T-helper 1 cell treated with Interleukin-12 subunit alpha and Interleukin-12 subunit beta and Interleukin-4 antibody, amounts not matched to agents 30 μg/mL and 1 μg/mL, for 36 hours (primary cell): ENCODE data around the gene THBD.

ENCODE experiments used
- H3K27ac Mint-ChIP-seq: one replicate; pipeline ENCODE4 v1.8.0; 2021; ENCODE audit warnings: mild to moderate bottlenecking, mixed read lengths
- H3K27me3 Mint-ChIP-seq: one replicate; pipeline ENCODE4 v1.8.0; 2021; ENCODE audit warnings: low read depth, mixed read lengths
- H3K36me3 Mint-ChIP-seq: one replicate; pipeline ENCODE4 v1.8.0; 2021; ENCODE audit warnings: low read depth, mixed read lengths
- H3K4me1 Mint-ChIP-seq: one replicate; pipeline ENCODE4 v1.8.0; 2021; ENCODE audit warnings: low read depth, mixed read lengths
- H3K4me3 Mint-ChIP-seq: one replicate; pipeline ENCODE4 v1.8.0; 2021; ENCODE audit warnings: mild to moderate bottlenecking, moderate library complexity, mixed read lengths
- H3K9me3 Mint-ChIP-seq: one replicate; pipeline ENCODE4 v1.8.0; 2021; ENCODE audit warnings: mixed read lengths

The THBD gene

DNA sequence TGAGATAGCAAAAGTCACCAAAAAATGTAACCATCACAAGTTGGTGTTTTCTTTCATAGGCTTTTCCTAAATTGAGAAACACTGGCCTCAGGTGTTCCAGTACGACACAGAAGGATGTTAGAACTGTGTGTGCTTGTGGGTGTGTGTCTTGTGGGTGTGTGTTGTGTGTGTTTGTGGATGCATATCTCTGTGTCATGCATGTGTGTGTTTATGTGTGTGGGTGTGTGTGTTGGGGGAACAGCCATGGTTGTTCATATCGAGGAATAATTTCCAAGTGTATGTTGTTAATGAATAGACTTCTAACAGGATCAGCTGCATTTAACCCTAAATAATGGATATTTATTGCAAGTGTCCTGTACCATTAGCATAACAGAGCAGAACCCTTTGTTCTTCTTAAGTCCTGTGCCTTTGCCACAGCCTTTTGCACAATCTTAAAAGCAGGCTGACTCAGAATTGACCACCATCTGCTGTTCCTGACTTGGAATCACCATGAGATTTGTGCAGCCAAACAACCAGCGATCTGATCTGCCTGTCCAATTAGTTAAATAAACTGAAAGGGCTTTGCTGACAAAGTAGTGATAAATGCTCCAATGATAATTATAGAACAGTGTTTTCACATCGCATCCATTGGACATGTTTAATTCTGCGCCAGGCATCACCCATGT, 29.0 kb upstream of the THBD start:
- Mint-ChIP-seq H3K27me3 (peaks cover 18% of the 10 kb centered on the region), H3K27ac (no peak overlapping the region), H3K9me3 (no peaks in the 10 kb centered on the region), H3K4me3 (no peak overlapping the region), H3K36me3 (no peaks in the 10 kb centered on the region), H3K4me1 (peaks cover 10% of the 10 kb centered on the region)

DNA sequence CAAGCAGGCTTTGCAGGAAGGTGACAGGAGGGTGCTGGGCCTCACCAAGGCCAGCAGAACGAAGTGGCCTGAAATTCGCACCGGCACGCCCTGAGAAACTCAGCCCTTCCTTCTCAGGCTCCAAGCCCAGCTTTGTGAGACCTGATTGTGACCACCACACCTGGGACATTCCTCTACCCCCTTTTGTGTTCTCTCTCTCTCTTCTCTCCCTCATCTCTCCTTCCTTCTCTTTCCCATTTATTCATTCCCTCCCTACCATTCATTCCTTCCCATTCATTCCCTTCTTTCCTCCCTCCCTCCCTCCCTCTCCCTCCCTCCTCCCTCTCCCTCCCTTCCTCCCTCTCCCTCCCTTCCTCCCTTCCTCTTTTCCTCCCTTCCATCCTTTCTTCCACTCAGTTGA, 27.8 kb upstream of the THBD start:
- H3K36me3 Mint-ChIP-seq = no peaks in the 10 kb centered on the region
- H3K27me3 Mint-ChIP-seq = peaks cover 18% of the 10 kb centered on the region
- H3K9me3 Mint-ChIP-seq = no peaks in the 10 kb centered on the region
- no peak overlapping the region for H3K27ac Mint-ChIP-seq
- peaks cover 4% of the 10 kb centered on the region for H3K4me1 Mint-ChIP-seq
- H3K4me3 Mint-ChIP-seq = no peak overlapping the region

DNA sequence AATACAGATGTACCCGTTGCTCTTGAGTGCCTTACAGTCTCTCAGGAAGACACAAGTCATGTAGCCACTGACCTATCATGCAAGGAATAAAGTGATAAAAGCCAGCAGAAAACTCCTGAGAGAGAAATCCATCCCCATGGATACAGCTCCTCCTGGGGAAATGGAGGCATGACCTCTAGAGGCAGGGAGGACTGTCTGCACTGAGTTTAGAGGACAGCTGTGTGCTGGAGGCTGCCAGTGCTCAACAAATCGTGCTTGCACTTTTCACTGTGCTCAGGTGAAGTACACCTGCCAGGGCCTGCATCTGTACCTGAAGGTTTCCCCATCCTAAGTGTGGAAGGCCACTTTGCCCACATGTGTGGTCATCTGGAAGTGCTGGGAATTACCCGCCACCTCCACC, 24.6 kb upstream of the THBD start:
- H3K4me1 Mint-ChIP-seq = no peaks in the 10 kb centered on the region
- no peak overlapping the region for H3K4me3 Mint-ChIP-seq
- H3K27ac Mint-ChIP-seq = no peak overlapping the region
- no peaks in the 10 kb centered on the region for H3K36me3 Mint-ChIP-seq
- peaks cover 12% of the 10 kb centered on the region for H3K27me3 Mint-ChIP-seq
- H3K9me3 Mint-ChIP-seq = no peaks in the 10 kb centered on the region

DNA sequence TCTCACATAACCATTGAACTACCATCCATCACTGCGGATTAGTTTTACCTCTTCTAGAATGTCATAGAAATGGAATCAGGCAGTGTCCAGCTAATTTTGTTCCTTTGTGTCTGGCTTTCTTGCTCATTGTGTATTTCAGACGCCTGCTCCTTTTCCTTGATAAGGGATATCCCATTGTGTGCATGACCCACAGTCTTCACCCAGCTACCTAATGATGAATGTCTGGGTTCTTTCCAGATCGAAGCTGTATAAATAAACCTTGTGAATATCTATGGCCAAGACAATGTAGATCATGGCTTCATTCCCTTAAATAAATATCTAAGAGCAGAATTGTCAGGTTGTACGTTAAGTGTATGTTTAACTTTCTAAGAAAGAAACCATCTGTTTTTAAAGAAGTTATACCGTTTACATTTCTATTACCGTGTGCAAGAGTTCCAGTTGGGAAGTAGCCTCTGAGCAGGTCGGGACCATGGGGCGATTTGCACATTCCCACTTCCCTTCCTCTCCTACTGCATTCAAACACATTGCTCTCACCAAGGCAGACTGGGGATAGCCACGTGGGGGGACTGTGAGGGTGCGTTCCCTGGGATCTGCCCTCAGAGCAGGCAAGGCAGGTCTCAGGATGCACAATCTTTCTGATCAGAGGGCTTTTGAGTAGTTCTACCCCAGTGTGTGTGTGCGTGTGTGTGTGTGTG, 23.6 kb upstream of the THBD start:
- peaks cover 5% of the 10 kb centered on the region for H3K27me3 Mint-ChIP-seq
- H3K4me3 Mint-ChIP-seq = no peak overlapping the region
- no peaks in the 10 kb centered on the region for H3K36me3 Mint-ChIP-seq
- H3K4me1 Mint-ChIP-seq = no peaks in the 10 kb centered on the region
- no peak overlapping the region for H3K27ac Mint-ChIP-seq
- no peaks in the 10 kb centered on the region for H3K9me3 Mint-ChIP-seq

DNA sequence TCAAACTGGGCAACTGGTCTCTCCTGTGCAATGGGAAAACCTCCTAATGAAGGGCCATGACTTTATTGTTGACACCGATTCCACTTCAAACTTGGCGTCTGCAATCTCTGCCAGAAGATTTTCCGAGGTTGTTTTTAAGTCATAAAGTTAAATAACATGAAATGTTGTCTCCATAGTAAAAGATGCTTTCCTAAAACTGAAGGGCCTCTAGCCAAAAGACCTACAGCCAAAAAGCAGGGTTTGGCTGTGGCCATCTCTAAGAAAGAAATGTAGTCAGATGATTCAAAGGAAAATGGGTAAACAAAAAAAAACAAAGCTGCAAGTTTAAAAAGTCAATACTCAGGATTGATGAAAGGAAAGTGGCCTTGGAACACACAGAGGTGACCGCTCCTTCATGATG, 22.5 kb upstream of the THBD start:
- Mint-ChIP-seq H3K4me1 (no peaks in the 10 kb centered on the region), H3K27me3 (peaks cover 3% of the 10 kb centered on the region), H3K4me3 (no peak overlapping the region), H3K9me3 (no peaks in the 10 kb centered on the region), H3K36me3 (no peaks in the 10 kb centered on the region), H3K27ac (no peak overlapping the region)

DNA sequence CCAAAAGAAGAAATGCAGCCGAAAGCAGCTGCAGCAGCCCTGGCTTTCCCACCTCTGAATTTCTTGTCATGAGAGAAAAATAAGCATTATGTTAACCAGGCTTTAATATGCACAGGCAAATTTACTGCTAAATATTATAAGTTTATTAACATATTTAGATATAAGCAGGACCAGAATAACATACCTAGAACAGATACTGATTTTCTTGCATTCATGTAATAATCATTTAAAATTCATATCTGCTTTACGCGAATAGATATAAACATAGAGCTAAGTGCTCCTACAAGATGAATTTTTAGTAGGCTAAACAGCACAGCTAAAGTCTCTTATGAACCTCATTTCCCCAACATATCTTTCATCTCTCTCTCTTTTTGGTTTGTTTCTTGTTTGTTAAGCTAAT, 21.9 kb upstream of the THBD start:
- no peaks in the 10 kb centered on the region for H3K4me1 Mint-ChIP-seq
- H3K4me3 Mint-ChIP-seq = no peak overlapping the region
- no peak overlapping the region for H3K27ac Mint-ChIP-seq
- peaks cover 8% of the 10 kb centered on the region for H3K27me3 Mint-ChIP-seq
- no peaks in the 10 kb centered on the region for H3K36me3 Mint-ChIP-seq
- H3K9me3 Mint-ChIP-seq = no peaks in the 10 kb centered on the region

DNA sequence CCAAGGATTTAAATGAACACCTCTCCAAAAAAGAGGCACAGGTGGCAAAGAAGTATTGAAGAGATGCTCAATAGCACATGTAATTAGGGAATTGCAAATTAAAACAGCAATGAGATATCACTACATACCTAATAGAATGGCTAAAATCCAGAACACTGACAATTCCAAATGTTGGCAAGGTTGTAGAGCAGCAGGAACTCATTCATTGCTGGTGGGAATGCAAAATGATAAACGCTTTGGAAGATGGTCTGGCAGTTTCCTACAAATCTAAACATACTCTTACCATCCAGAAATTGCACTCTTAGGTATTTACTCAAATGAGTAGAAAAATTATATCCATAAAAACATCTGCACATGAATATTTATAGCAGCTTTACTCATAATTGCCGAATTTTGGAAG, 19.6 kb upstream of the THBD start:
- Mint-ChIP-seq H3K4me3 (no peak overlapping the region), H3K4me1 (no peaks in the 10 kb centered on the region), H3K9me3 (no peaks in the 10 kb centered on the region), H3K36me3 (no peaks in the 10 kb centered on the region), H3K27ac (no peak overlapping the region), H3K27me3 (peaks cover 15% of the 10 kb centered on the region)

DNA sequence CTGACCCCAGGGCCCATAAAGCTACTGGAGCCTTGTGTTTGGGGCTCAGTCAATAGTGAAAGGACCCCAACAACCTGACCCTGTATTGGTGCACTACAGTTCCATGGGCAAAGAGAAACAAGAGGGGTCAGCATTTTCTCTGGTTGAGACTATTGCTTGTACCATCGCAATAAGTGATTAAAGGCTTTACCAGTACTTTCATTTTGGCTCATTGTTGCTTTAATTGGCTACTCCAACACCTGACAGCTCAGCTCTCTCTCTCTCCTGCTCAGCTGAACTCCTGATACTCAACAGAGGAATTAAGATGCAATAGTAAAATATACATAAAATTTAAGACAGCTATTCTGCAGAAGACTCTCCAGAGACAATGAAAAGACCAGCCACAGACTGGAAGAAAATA, 18.8 kb upstream of the THBD start:
- peaks cover 15% of the 10 kb centered on the region for H3K27me3 Mint-ChIP-seq
- H3K4me1 Mint-ChIP-seq = no peaks in the 10 kb centered on the region
- no peaks in the 10 kb centered on the region for H3K9me3 Mint-ChIP-seq
- no peak overlapping the region for H3K27ac Mint-ChIP-seq
- H3K4me3 Mint-ChIP-seq = no peak overlapping the region
- H3K36me3 Mint-ChIP-seq = no peaks in the 10 kb centered on the region

DNA sequence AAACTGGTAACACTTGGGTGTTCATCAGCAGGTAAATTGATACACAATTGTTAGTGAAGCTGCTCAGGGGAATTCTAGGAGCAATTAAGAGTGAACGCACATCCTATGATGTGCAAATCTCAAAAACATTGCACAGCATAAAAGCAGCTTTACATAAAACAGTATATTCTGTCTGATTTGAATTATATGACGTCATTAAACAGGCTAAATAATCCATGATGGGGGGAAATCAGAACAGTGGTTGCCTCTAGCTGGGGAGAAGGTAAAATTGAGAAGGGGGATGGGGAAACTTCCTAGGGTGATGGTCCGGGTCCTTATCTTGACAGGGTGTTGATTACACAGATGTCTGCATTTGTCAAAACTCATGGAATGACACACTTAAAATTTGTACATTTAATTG, 17.3 kb upstream of the THBD start:
- Mint-ChIP-seq H3K36me3 (no peaks in the 10 kb centered on the region), H3K4me1 (no peaks in the 10 kb centered on the region), H3K4me3 (no peak overlapping the region), H3K27ac (no peak overlapping the region), H3K27me3 (peaks cover 15% of the 10 kb centered on the region), H3K9me3 (no peaks in the 10 kb centered on the region)

DNA sequence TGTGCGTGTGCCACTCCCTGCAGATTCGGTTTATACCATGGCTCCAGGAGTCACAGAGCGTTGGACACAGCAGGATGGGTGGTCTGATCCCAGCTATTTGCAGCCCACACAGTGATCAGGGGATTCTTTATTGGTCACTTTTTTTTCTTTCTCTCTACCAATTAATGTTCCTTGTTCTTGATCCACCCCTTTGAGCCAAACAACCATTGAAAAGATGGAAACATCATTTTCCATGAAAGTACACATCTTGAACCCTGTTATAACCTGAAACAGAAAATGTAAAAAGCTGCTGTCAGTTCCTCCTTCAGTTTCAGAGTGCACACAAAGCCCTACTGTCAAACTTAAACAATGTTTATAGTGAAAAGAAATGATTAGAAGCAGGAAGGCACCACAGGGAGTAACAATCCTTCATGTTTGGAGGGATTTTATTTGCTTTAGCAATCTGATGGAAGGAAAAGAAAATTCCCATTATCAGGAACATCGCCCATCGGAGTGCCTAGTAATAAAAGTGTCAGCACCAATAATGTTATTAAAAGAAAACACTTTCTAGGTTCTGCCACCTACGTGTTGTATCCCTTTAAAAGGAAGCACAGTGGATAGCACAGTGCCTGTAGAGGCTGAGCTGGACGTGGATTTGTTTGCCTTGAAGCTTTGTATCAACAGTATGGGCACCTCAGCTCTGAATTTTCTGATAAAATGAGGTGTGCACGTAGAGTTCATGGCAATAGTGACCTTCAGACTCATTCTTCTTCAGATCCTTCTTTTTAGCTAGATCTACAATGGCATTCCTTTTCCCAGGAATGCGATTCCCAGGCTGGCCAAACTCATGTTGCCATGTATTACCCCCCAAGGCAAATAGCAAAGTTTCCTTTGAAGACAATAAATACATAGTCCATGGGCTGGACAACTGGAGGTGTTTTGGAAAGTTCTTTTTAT, 16.1 kb upstream of the THBD start:
- H3K4me1 Mint-ChIP-seq = no peaks in the 10 kb centered on the region
- H3K27ac Mint-ChIP-seq = no peak overlapping the region
- peaks cover 15% of the 10 kb centered on the region for H3K27me3 Mint-ChIP-seq
- H3K36me3 Mint-ChIP-seq = no peaks in the 10 kb centered on the region
- H3K9me3 Mint-ChIP-seq = no peaks in the 10 kb centered on the region
- H3K4me3 Mint-ChIP-seq = no peak overlapping the region

DNA sequence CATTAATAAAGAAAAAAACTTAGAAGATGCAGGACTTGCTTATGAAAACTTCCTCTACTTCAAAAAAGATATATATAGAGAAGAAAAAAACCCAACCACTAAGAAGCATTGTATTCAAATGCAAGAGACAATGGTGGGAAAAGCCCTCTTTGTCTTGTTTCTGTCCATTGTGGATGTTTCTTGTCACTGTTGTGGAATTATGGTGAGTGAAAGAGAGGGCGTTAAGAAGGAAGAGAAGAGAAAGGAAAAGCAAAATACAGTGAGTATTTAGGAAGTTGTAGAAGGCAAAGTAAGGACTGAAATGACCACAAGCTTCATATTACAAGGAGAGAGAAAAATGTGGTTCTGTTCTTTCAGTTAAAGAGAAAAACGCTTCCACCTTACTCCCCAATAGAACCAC, 14.1 kb upstream of the THBD start:
- peaks cover 17% of the 10 kb centered on the region for H3K27me3 Mint-ChIP-seq
- H3K36me3 Mint-ChIP-seq = no peaks in the 10 kb centered on the region
- H3K4me3 Mint-ChIP-seq = no peak overlapping the region
- H3K4me1 Mint-ChIP-seq = no peaks in the 10 kb centered on the region
- no peaks in the 10 kb centered on the region for H3K9me3 Mint-ChIP-seq
- H3K27ac Mint-ChIP-seq = no peak overlapping the region

DNA sequence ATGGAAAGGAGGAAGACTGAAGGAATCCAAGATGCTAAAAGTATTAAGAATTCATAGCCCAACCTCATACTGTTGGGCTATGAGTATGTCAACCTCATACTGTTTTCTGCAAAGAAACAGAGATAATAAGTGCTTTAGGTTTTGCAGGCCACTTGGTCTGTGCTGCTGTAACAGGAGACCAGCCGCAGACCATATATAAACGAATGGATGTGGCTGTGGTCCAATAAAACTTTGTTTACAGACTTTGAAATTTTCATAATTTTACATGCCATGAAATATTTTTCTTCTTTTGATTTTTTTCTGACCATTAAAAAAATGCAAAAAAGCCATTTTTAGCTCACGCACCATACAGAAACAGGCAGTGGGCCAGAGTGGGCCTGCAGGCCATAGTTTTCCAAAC, 13.7 kb upstream of the THBD start:
- Mint-ChIP-seq H3K27me3 (peaks cover 17% of the 10 kb centered on the region), H3K27ac (no peak overlapping the region), H3K9me3 (no peaks in the 10 kb centered on the region), H3K4me3 (no peak overlapping the region), H3K4me1 (no peaks in the 10 kb centered on the region), H3K36me3 (no peaks in the 10 kb centered on the region)

DNA sequence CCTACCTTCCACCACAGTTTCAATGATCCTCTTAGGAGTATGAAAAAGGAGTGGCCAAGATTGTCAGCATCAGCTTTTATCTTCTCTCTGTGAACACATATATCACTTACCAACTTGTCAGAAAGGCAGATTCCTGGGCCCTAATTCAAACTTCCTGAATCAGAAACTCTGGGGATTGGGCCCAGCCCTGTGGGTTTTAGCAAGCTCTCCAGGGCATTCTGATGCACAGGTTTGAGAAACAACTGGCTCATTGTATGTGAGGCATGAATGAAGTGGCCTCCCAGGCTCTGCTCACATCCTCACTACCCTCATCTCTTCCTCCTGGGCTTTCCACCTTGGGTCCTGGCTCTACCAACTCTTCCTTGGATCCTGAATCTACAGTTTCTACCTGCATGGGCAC, 13.2 kb upstream of the THBD start:
- Mint-ChIP-seq H3K27ac (no peak overlapping the region), H3K9me3 (no peaks in the 10 kb centered on the region), H3K36me3 (no peaks in the 10 kb centered on the region), H3K4me1 (no peaks in the 10 kb centered on the region), H3K27me3 (peaks cover 17% of the 10 kb centered on the region), H3K4me3 (no peak overlapping the region)

DNA sequence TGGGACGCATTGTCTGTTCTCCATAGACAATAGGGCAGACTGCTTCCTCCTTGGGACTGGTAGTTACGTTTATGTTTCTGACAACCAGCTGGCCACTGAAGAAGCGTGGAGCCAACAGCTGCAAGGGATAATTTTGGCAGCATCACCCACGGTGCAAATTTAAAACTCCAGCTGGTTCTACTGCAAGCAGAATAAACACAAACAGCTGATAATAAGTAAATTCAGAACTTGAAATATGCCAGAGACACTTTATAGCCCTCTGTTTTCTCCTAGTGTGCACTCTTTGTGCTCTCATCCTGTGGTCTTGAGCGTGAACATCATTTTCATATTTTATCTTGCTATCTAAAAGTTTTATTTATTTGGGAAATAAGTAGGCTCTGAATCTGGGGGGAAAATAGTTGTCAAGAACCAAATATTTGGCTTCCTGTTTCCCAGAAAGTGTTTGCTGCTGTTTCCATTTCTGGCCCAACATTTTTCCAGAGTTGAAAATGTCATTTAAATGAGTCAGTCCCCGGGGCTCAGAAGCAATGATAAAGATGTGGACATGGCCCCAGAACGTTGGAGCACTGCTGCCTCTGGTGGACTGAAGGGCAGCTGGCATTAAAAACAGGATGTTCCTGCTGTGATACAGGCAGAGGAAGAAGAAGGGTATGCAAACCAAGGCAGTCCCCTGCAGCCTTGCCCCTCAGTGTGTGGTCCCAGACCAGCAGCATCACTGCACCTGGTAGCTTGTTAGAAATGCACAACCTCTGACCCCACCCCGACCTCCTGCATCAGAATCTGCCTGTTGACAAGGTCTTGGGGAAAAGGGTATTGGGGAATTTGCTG, 12.5 kb upstream of the THBD start:
- H3K4me3 Mint-ChIP-seq = no peak overlapping the region
- H3K9me3 Mint-ChIP-seq = no peaks in the 10 kb centered on the region
- no peaks in the 10 kb centered on the region for H3K4me1 Mint-ChIP-seq
- H3K27me3 Mint-ChIP-seq = peaks cover 19% of the 10 kb centered on the region
- no peaks in the 10 kb centered on the region for H3K36me3 Mint-ChIP-seq
- no peak overlapping the region for H3K27ac Mint-ChIP-seq
